Testis (tissue), 2 donors: ENCODE results near the gene SRPK1.

Experiments
- POLR2A ChIP-seq: fragments of 450-650 bp; IDR thresholded peaks from one replicate; pipeline ENCODE4 v1.6.1; 2017; ENCODE audit warnings: antibody characterized with exemption, mild to moderate bottlenecking, moderate library complexity
- TF ChIP-seq, protein P1 (sequence below), 3 experiments: fragments of 450-650 bp in 2 of 3; fragments of 200-600 bp in 1 of 3; sonication (generic) in 1 of 3; IDR thresholded peaks; one replicate each; pipeline ENCODE4 v1.5.1; 2016 to 2019; ENCODE audit warnings: antibody characterized with exemption in 3 of 3, mild to moderate bottlenecking in 2 of 3, moderate library complexity in 1 of 3

- TF ChIP-seq, protein P1, sequence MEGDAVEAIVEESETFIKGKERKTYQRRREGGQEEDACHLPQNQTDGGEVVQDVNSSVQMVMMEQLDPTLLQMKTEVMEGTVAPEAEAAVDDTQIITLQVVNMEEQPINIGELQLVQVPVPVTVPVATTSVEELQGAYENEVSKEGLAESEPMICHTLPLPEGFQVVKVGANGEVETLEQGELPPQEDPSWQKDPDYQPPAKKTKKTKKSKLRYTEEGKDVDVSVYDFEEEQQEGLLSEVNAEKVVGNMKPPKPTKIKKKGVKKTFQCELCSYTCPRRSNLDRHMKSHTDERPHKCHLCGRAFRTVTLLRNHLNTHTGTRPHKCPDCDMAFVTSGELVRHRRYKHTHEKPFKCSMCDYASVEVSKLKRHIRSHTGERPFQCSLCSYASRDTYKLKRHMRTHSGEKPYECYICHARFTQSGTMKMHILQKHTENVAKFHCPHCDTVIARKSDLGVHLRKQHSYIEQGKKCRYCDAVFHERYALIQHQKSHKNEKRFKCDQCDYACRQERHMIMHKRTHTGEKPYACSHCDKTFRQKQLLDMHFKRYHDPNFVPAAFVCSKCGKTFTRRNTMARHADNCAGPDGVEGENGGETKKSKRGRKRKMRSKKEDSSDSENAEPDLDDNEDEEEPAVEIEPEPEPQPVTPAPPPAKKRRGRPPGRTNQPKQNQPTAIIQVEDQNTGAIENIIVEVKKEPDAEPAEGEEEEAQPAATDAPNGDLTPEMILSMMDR (IDR thresholded peaks at IDR 0.05): no peak
- TF ChIP-seq POLR2A: no peak
Measured at GRCh38 chr6:35786810-35787209, 134.1 kb downstream of the SRPK1 start.
